Measurements from ENCODE around the gene C14orf132. TPM values are rescaled to one million over a fixed set of nuclear protein-coding genes. Genes with fewer than 3 reads are reported as not detected.
A peak's percentile ranks its signal among the peaks of the same experiment; 100 is the strongest.

Gene C14orf132
- total RNA-seq, 1 experiment from 2014 or later, result not detected

- DNase-seq (ENCODE audit: low spot score), result no peak
Observed at GRCh38 chr14:96118391-96118790, 79.2 kb downstream of the C14orf132 start.

GRCh38 chr14:96119947-96120346 is 80.8 kb downstream of the C14orf132 start:
- DNase-seq (ENCODE audit: low spot score), result no peak

GRCh38 chr14:96120392-96120791 is 81.2 kb downstream of the C14orf132 start:
- no peak for DNase-seq (ENCODE audit: low spot score)

DNA sequence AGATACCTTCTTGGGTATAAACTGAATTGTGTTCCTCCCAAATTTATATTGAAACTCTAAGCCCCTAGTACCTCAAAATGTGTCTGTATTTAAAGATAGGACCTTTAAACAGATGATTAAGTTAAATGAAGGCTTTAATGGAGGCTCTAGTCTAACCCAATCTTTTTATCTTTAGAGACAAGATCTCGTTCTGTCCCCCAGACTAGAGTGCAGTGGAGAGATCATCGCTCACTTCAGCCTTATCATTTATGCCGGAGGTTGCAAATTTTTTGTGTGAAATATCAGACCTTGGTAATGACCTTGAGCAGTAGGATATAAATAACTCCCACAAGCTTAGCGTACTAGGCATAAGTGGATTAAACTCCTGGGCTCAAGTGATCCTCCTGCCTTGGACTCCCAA is 81.8 kb downstream of the C14orf132 start:
- no peak for DNase-seq (ENCODE audit: low spot score)

- DNase-seq (ENCODE audit: low spot score), result no peak
Observed at GRCh38 chr14:96121660-96122395, 82.7 kb downstream of the C14orf132 start.

DNA sequence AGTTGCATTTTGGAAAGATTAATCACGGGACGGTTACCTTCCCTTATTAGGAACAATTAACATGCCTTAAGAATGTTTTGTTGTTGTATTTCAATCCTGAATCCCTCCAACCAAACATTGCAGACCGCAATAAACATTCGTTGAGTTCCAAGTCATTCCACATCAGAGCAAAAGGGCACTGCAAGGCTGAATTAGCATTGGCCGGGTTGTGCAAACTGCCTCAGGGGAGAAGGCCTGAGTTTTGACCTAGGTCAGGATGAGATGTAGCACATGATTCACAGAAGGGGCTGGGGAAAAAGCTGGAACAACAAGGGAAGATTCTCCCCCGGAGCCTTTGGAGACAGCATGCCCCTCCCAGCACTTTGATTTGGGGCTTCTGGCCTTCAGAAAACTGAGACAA is 83.3 kb downstream of the C14orf132 start:
- no peak for DNase-seq (ENCODE audit: low spot score)

- DNase-seq (ENCODE audit: low spot score), result no peak
Observed at GRCh38 chr14:96125536-96125935, 86.4 kb downstream of the C14orf132 start.

GRCh38 chr14:96126339-96126782 is 87.2 kb downstream of the C14orf132 start:
- DNase-seq (ENCODE audit: low spot score), result no peak

DNA sequence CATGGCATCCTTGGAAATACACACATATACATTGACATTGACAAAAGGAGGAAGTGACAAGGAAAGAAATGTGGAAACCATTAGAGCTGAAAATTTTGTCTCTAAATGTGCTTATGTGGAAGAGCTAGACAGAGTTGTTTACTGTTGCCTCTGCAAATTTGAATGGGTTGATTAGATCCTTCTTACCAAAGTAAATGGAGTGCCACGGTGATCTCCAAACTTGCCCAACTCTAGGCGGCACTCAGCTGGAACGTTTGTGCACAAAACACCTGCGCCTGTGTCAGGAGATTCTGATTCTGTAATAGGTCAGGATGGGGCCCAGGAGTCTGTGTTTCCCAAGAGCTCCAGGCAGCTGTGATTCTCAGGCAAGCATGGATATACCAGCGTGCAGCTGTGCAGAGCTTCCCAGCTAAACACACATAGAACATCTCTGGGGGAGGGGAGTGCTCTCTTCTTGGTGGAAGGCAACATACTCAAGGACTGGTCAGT is 87.7 kb downstream of the C14orf132 start:
- DNase-seq (ENCODE audit: low spot score), result no peak

GRCh38 chr14:96129128-96129736 is 90.1 kb downstream of the C14orf132 start:
- DNase-seq (ENCODE audit: low spot score), result no peak

DNA sequence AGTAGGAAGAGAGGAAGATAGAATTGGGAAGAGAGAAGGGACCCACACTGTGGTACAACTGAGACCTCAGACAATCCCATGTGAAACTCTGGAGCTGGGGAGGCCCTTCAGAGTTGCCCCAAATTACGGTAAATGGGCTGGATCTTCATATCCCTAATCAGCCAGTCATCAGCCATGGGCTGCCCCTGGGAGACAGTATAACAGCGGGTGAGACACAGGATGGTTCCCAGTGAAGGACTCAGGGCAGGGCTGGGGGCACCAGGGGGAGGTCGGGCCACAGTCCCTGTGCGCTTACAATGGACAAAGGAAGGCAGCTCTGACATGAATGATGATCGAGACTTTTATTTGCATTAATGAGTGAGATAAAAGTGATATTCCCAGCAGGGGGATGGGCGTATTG is 91.2 kb downstream of the C14orf132 start:
- no peak for DNase-seq (ENCODE audit: low spot score)

DNA sequence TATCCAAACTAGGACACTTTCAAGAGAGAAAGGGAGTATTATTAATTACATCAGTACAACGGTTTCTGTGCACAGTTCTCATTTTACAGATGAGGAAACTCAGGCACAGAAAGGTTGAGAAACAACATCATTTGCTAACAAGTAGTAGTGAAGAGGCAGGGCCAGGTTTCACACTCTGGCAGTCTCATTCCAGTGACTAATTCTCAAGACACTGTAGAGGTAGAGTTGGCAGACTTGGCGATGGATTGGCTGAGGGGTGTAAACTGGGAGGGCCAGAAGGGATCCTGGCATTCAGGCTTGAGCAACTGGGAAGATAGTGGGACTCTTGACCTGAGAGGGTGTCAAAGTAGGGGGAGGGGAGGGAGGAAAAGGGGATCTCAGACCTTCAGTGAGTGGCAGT is 91.7 kb downstream of the C14orf132 start:
- no peak for DNase-seq (ENCODE audit: low spot score)

- DNase-seq (ENCODE audit: low spot score), result no peak
Observed at GRCh38 chr14:96131836-96132235, 92.7 kb downstream of the C14orf132 start.

DNA sequence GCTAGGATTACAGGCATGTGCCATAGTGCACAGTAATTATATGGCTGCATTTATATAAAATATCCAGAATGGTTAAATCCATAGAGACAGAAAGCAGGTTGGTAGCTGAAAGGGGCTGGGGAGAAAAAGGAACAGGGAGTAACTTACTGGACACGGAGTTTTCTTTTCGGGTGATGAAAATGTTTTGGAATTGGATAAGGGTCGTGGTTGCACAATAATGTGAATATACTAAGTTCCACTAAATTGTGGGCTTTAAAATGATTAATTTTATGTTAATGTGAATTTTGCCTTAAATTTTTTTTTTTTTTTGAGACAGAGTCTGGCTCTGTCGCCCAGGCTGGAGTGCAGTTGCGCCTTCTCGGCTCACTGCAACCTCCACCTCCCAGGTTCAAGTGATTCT is 95.3 kb downstream of the C14orf132 start:
- no peak for DNase-seq (ENCODE audit: low spot score)

- DNase-seq (ENCODE audit: low spot score), result peak; percentile 28
Observed at GRCh38 chr14:96135285-96135684, 96.1 kb downstream of the C14orf132 start.

DNA sequence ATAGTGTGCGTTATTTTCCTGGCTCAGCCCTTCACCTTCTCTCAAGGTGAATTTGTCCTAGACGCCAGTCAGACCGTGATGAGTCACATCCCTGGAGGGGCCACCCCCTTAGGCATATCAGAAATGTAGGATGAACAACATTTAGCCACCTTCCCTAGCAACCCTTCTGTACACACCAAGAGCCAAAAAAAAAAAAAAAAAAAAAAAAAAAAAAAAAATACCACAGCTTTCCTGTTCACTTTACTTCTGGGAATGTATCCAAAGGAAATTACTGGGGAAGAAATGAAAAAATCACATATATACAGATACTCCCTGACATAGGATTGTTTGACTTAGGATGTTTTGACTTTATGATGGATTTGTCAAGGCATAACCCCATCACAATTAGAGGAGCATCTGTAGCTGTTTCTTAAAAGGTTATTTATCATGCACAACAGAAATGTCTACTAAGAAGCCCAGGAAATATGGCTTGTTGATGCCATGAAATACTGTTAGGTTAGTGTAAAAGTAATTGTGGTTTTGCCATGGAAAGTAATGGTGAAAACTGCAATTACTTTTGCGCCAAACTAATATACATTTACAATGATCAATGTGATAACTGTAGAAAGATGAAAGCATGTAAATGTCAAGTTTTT is 97.3 kb downstream of the C14orf132 start:
- no peak for DNase-seq (ENCODE audit: low spot score)

- DNase-seq (ENCODE audit: low spot score), result no peak
Observed at GRCh38 chr14:96138241-96138640, 99.1 kb downstream of the C14orf132 start.

GRCh38 chr14:96139169-96139568 is 100.0 kb downstream of the C14orf132 start:
- DNase-seq (ENCODE audit: low spot score), result no peak

DNA sequence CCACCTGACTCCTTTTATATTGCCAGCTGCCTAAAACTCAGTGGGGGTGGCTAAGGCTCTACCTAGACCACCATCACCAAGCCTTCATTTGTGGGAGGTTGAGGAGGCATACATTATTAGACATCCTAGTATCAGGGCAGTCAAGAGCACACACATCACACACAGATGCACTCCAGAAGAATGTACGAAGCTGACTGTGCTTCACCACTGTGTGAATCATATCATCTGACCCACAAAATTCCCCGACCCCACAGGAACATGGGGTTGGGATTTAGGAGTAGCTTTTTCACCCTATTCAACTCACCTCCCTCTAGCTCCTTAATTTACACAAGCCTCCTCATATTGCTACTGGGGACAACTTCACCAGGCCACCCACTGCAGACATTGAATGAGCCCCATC is 100.7 kb downstream of the C14orf132 start:
- DNase-seq (ENCODE audit: low spot score), result no peak

DNA sequence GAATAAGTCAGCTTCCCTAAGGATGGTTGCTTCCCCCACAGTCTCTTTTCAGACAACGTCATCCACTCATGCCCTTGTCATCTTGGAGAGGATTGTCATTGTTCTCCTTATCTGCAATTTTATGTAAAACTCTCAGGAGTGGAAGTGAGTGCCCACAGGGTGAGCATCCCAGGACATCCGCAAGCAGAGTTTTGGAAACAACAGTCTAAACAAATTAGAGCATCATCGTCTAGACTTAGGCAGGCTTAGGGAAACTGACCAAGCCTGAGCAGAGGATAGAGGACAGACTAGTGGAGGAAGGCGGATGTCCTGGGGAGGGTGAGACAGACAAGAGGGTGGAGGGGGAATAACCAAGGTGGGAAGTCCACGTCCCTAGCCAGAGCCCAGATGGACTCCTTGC is 101.8 kb downstream of the C14orf132 start:
- DNase-seq (ENCODE audit: low spot score), result no peak
